GM12878 (cell line): ENCODE data around the gene PACS1. TPM values are rescaled to one million over a fixed set of nuclear protein-coding genes. Genes with fewer than 3 reads are reported as not detected.
A peak's percentile ranks its signal among the peaks of the same experiment; 100 is the strongest.

Source experiments
- DPF2 ChIP-seq: fragments of 450-650 bp; IDR thresholded peaks from 2 replicates; pipeline ENCODE4 v1.6.1; 2017; ENCODE audit warnings: mild to moderate bottlenecking
- HDAC6 ChIP-seq: fragments of 200-600 bp; sonication (generic); IDR thresholded peaks from one replicate; pipeline ENCODE4 v1.8.0; 2017; ENCODE audit warnings: antibody characterized with exemption; ENCODE audit not compliant: unreplicated experiment
- MEF2A ChIP-seq: IDR thresholded peaks from 2 replicates; pipeline ENCODE4 v1.6.1; 2011; ENCODE audit warnings: low read depth, mild to moderate bottlenecking, low read length, moderate library complexity; ENCODE audit not compliant: insufficient read depth
- MXI1 ChIP-seq: fragments of 150-350 bp; IDR thresholded peaks from 2 replicates; pipeline ENCODE4 v1.6.1; 2011; ENCODE audit warnings: low read depth, mild to moderate bottlenecking, inconsistent platforms, low read length, improper control_type of control experiment
- MYB ChIP-seq: fragments of 150-350 bp; IDR thresholded peaks from 2 replicates; pipeline ENCODE4 v1.6.1; 2014; ENCODE audit warnings: mild to moderate bottlenecking, low read depth, low read length, borderline replicate concordance
- MYC ChIP-seq: IDR thresholded peaks from 2 replicates; pipeline ENCODE4 v1.6.1; 2011; ENCODE audit warnings: mild to moderate bottlenecking, low read length, moderate library complexity, inconsistent platforms; ENCODE audit not compliant: insufficient read depth, insufficient replicate concordance, insufficient read length, severe bottlenecking
- NFIC ChIP-seq: IDR thresholded peaks from 2 replicates; pipeline ENCODE4 v1.6.1; 2012; ENCODE audit warnings: low read depth, mild to moderate bottlenecking, inconsistent platforms, low read length, moderate library complexity
- NR2C2 ChIP-seq: IDR thresholded peaks from 2 replicates; pipeline ENCODE4 v1.6.1; 2011; ENCODE audit warnings: borderline replicate concordance, low read depth; ENCODE audit not compliant: control insufficient read depth, insufficient read length
- NR2F1 ChIP-seq: fragments of 450-650 bp; conservative IDR thresholded peaks from 2 replicates; pipeline ENCODE4 v1.6.1; 2017; ENCODE audit warnings: mild to moderate bottlenecking
- RELA ChIP-seq: fragments of 450-650 bp; IDR thresholded peaks from 2 replicates; pipeline ENCODE4 v1.8.0; 2014; ENCODE audit warnings: borderline replicate concordance; ENCODE audit not compliant: partially characterized antibody
- STAT3 ChIP-seq: IDR thresholded peaks from 2 replicates; pipeline ENCODE4 v1.6.1; 2011; ENCODE audit warnings: low read depth, low read length, improper control_type of control experiment
- polyA plus RNA-seq, 11 experiments: library from polyadenylated mRNA; depleted of rRNA in 4 of 11; unstranded in 6 of 11; stranded (reverse) in 5 of 11; fragments of >200 nt; fragmentation: Nextera tagmentation in 4 of 11; fragmentation: Illumina TruSeq in 1 of 11; extraction: Ambion mirVana in 4 of 11; extraction: Trizol in 1 of 11; gene quantifications; 1 replicate in 1 of 11; 2 replicates in 10 of 11; pipeline versions ENCODE4 v1.2.1 to v1.2.3, GENCODE V29; 2011 to 2016; ENCODE audit warnings: inconsistent platforms in 2 of 11, missing spikeins in 2 of 11, low read depth in 1 of 11
- total RNA-seq, 4 experiments: library from RNA; depleted of rRNA in 3 of 4; stranded (reverse); fragments of >200 nt in 3 of 4; fragmentation: Illumina TruSeq in 1 of 4; extraction: Trizol in 1 of 4; gene quantifications; 2 replicates each; pipeline versions ENCODE4 v1.2.1 to v1.2.3, GENCODE V29; 2013 to 2021
- TF ChIP-seq, protein P1 (sequence below): fragments of 450-650 bp; IDR thresholded peaks from 2 replicates; pipeline ENCODE4 v1.6.1; 2017; ENCODE audit warnings: mild to moderate bottlenecking, low read depth, inconsistent platforms; ENCODE audit not compliant: poor library complexity, severe bottlenecking
- TF ChIP-seq, protein P2 (sequence below): IDR thresholded peaks from 2 replicates; pipeline ENCODE4 v1.6.1; 2011; ENCODE audit warnings: borderline replicate concordance, low read depth, mild to moderate bottlenecking, moderate library complexity, mixed read lengths, low read length; ENCODE audit not compliant: insufficient read depth; ENCODE audit errors: extremely low read length
- TF ChIP-seq, protein P3 (sequence below): IDR thresholded peaks from 2 replicates; pipeline ENCODE4 v1.6.1; 2011; ENCODE audit warnings: borderline replicate concordance, low read depth, mild to moderate bottlenecking, moderate library complexity, low read length; ENCODE audit not compliant: insufficient read depth, poor library complexity, severe bottlenecking
- TF ChIP-seq, protein P4 (sequence below): fragments of 450-650 bp; formaldehyde crosslinking; IDR thresholded peaks from 2 replicates; pipeline ENCODE4 v1.5.0; 2022; ENCODE audit warnings: mild to moderate bottlenecking, missing genetic modification characterization
- TF ChIP-seq, protein P5 (sequence below): fragments of 450-650 bp; formaldehyde crosslinking; IDR thresholded peaks from 2 replicates; pipeline ENCODE4 v1.4.0; 2020; ENCODE audit warnings: mild to moderate bottlenecking, moderate library complexity

The PACS1 gene
- total and polyA plus RNA-seq, 10 of the 15 experiments (the other 5 are each of a cell fraction or from before 2014, with no cell fraction given): 1.1 to 74.3 (median 17.9) TPM

DNA sequence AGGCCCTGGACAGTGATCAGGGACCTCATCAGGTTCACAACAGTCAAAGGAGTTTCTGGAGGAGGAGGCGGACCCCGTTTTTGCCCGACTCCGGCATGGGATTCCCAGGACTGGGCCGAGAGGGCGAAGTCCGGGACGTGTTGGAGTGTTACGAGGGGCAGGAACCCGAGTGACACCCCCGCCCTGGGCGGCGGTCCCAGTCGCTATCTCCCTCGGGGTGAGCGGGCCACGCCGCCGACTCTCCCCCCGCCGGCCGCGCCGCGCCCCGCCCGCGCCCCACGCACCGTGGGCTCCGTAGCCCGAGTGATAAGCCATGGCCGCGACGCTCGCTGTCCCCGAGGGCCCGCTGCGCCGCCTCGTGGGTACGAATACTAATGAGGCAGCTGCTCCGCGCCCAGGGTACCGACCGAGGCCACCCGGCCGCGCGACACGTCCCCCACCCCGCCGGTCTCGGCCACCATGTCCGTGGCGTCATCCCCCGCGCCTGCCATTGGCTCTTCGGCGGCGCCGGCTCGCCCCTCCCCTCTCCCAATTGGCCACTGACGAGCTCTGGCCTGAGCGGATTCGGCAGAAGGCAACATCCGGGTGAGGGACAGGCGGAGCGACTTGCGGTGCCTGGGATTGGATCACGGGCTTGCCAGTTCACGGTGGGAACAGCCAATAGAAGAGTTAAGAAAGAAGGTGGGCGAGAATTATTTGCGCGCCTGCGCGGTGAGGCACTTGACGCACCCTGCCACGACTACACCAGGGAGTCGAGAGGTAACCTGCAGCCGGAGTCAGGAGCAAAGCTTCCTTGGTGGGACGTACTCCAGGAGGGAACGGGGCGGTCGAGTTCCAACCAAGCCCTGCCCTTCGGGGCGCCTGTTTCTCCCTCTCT is 218.8 kb downstream of the PACS1 start, which contains the start of gene YIF1A (continued):
- TF ChIP-seq, protein P1, sequence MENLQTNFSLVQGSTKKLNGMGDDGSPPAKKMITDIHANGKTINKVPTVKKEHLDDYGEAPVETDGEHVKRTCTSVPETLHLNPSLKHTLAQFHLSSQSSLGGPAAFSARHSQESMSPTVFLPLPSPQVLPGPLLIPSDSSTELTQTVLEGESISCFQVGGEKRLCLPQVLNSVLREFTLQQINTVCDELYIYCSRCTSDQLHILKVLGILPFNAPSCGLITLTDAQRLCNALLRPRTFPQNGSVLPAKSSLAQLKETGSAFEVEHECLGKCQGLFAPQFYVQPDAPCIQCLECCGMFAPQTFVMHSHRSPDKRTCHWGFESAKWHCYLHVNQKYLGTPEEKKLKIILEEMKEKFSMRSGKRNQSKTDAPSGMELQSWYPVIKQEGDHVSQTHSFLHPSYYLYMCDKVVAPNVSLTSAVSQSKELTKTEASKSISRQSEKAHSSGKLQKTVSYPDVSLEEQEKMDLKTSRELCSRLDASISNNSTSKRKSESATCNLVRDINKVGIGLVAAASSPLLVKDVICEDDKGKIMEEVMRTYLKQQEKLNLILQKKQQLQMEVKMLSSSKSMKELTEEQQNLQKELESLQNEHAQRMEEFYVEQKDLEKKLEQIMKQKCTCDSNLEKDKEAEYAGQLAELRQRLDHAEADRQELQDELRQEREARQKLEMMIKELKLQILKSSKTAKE: no peak
- peak; percentile 89 for TF ChIP-seq DPF2
- no peak for TF ChIP-seq NFIC
- TF ChIP-seq NR2C2: no peak
- TF ChIP-seq, protein P2, sequence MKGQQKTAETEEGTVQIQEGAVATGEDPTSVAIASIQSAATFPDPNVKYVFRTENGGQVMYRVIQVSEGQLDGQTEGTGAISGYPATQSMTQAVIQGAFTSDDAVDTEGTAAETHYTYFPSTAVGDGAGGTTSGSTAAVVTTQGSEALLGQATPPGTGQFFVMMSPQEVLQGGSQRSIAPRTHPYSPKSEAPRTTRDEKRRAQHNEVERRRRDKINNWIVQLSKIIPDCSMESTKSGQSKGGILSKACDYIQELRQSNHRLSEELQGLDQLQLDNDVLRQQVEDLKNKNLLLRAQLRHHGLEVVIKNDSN: peak; percentile 10
- peak; percentile 45 for TF ChIP-seq HDAC6
- no peak for TF ChIP-seq STAT3
- TF ChIP-seq, protein P3, sequence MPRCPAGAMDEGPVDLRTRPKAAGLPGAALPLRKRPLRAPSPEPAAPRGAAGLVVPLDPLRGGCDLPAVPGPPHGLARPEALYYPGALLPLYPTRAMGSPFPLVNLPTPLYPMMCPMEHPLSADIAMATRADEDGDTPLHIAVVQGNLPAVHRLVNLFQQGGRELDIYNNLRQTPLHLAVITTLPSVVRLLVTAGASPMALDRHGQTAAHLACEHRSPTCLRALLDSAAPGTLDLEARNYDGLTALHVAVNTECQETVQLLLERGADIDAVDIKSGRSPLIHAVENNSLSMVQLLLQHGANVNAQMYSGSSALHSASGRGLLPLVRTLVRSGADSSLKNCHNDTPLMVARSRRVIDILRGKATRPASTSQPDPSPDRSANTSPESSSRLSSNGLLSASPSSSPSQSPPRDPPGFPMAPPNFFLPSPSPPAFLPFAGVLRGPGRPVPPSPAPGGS: no peak
- TF ChIP-seq, protein P4, sequence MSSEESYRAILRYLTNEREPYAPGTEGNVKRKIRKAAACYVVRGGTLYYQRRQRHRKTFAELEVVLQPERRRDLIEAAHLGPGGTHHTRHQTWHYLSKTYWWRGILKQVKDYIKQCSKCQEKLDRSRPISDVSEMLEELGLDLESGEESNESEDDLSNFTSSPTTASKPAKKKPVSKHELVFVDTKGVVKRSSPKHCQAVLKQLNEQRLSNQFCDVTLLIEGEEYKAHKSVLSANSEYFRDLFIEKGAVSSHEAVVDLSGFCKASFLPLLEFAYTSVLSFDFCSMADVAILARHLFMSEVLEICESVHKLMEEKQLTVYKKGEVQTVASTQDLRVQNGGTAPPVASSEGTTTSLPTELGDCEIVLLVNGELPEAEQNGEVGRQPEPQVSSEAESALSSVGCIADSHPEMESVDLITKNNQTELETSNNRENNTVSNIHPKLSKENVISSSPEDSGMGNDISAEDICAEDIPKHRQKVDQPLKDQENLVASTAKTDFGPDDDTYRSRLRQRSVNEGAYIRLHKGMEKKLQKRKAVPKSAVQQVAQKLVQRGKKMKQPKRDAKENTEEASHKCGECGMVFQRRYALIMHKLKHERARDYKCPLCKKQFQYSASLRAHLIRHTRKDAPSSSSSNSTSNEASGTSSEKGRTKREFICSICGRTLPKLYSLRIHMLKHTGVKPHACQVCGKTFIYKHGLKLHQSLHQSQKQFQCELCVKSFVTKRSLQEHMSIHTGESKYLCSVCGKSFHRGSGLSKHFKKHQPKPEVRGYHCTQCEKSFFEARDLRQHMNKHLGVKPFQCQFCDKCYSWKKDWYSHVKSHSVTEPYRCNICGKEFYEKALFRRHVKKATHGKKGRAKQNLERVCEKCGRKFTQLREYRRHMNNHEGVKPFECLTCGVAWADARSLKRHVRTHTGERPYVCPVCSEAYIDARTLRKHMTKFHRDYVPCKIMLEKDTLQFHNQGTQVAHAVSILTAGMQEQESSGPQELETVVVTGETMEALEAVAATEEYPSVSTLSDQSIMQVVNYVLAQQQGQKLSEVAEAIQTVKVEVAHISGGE (CRISPR knock-in tag): no peak
- TF ChIP-seq MYC: peak; percentile 75
- peak; percentile 57 for TF ChIP-seq RELA
- TF ChIP-seq NR2F1: peak; percentile 66
- TF ChIP-seq, protein P5, sequence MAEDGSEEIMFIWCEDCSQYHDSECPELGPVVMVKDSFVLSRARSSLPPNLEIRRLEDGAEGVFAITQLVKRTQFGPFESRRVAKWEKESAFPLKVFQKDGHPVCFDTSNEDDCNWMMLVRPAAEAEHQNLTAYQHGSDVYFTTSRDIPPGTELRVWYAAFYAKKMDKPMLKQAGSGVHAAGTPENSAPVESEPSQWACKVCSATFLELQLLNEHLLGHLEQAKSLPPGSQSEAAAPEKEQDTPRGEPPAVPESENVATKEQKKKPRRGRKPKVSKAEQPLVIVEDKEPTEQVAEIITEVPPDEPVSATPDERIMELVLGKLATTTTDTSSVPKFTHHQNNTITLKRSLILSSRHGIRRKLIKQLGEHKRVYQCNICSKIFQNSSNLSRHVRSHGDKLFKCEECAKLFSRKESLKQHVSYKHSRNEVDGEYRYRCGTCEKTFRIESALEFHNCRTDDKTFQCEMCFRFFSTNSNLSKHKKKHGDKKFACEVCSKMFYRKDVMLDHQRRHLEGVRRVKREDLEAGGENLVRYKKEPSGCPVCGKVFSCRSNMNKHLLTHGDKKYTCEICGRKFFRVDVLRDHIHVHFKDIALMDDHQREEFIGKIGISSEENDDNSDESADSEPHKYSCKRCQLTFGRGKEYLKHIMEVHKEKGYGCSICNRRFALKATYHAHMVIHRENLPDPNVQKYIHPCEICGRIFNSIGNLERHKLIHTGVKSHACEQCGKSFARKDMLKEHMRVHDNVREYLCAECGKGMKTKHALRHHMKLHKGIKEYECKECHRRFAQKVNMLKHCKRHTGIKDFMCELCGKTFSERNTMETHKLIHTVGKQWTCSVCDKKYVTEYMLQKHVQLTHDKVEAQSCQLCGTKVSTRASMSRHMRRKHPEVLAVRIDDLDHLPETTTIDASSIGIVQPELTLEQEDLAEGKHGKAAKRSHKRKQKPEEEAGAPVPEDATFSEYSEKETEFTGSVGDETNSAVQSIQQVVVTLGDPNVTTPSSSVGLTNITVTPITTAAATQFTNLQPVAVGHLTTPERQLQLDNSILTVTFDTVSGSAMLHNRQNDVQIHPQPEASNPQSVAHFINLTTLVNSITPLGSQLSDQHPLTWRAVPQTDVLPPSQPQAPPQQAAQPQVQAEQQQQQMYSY (CRISPR knock-in tag): no peak
- TF ChIP-seq MEF2A: no peak
- no peak for TF ChIP-seq MYB
- TF ChIP-seq MXI1: no peak
